ENCODE measurements around the gene CCS. TPM values are rescaled to one million over a fixed set of nuclear protein-coding genes. Genes with fewer than 3 reads are reported as not detected.

CCS gene
- total RNA-seq, 1 donor from 2014 or later = 40.5 TPM

DNA sequence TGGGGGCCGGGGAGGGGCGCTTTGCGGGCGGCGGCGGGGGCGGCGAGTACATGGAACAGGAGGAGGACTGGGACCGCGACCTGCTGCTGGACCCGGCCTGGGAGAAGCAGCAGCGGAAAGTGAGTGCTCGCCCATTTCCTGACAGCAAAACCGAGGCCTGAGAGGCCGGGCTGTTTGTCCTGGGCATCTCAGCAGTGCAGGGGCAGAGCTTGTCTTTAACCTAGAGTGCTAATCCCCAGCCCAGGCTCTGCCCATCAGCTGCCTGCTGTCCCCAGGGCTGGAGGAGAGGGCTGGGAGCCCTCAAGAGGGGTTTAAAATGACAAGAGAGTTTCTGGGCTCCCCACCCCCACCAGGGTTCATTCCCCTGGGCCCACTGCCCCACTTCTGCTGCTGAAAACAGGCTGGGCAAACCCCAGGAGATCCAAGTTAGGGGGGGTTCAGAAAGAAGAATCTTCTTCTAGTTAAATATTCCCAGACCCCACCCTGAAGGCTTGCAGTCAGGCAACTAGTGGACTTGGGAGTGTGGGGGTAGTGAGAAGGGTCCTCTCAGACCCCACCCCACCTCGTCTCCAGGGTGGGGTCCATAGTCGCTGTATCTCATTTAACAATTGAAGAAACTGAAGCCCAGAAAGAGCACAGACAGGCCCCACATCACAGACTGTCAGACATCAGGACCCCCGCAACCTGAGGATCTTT lies 45.9 kb upstream of the CCS start:
- Histone ChIP-seq H3K27ac (no peak overlapping the region), H3K36me3 (peaks cover 14% of the 10 kb centered on the region), H3K4me1 (peaks cover 39% of the 10 kb centered on the region), H3K9me3 (no peaks in the 10 kb centered on the region), H3K4me3 (peak overlapping the region; percentile 81), H3K27me3 (ENCODE audit: low read depth) (no peaks in the 10 kb centered on the region)
- DNase-seq (no peak), ATAC-seq (no peak)
- intact Hi-C loops (cut with DNase I) = no loop called here
- TF ChIP-seq, protein P1, sequence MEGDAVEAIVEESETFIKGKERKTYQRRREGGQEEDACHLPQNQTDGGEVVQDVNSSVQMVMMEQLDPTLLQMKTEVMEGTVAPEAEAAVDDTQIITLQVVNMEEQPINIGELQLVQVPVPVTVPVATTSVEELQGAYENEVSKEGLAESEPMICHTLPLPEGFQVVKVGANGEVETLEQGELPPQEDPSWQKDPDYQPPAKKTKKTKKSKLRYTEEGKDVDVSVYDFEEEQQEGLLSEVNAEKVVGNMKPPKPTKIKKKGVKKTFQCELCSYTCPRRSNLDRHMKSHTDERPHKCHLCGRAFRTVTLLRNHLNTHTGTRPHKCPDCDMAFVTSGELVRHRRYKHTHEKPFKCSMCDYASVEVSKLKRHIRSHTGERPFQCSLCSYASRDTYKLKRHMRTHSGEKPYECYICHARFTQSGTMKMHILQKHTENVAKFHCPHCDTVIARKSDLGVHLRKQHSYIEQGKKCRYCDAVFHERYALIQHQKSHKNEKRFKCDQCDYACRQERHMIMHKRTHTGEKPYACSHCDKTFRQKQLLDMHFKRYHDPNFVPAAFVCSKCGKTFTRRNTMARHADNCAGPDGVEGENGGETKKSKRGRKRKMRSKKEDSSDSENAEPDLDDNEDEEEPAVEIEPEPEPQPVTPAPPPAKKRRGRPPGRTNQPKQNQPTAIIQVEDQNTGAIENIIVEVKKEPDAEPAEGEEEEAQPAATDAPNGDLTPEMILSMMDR (IDR thresholded peaks at IDR 0.05) = no peak

DNA sequence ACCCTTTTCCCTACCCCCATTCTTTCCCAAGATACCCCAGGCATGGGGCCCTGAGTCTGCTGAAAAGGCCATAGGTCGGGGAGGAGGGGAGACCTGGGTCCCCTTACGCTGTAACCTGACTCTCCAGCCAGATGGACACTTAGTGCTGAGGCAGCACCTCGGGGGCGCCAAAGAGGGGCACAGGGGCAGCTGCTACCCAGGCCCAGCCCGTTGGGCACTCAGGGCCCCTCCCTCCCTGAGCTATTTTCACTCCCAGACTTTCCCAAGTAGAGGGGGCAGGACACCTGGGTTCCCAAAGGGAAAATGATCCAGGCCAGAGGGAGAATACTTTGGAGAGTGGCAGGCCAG lies 45.3 kb upstream of the CCS start:
- Histone ChIP-seq H3K27ac (no peak overlapping the region), H3K27me3 (ENCODE audit: low read depth) (no peaks in the 10 kb centered on the region), H3K4me1 (peaks cover 34% of the 10 kb centered on the region), H3K36me3 (peaks cover 10% of the 10 kb centered on the region), H3K9me3 (no peaks in the 10 kb centered on the region), H3K4me3 (no peak overlapping the region)
- ATAC-seq (no peak), DNase-seq (no peak)
- intact Hi-C loops (cut with DNase I) = no loop called here
- TF ChIP-seq, protein P1 (IDR thresholded peaks at IDR 0.05) = no peak

DNA sequence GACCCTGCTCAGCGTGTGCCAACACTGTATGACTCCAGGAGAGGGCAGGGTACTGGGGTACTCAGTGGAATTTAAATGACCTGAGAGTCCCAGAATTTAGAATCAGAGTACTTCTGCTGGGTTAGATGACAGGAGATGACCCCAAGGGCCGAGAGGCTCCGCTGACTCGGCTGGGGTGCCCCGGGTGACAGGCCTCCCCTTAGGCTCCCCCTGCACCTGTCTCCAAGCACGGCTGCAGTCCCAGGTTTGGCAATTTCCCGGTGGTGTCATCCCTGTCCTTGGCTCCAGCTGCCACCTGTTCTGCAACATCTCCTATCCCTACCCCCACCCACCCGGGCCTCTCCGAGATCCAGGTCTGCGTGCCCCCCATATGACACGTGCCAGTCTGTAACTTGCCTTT lies 44.9 kb upstream of the CCS start:
- Histone ChIP-seq H3K27me3 (ENCODE audit: low read depth) (no peaks in the 10 kb centered on the region), H3K9me3 (no peaks in the 10 kb centered on the region), H3K4me3 (no peak overlapping the region), H3K4me1 (peaks cover 32% of the 10 kb centered on the region), H3K36me3 (peaks cover 6% of the 10 kb centered on the region), H3K27ac (no peak overlapping the region)
- intact Hi-C loops (cut with DNase I) = no loop called here
- no peak for ATAC-seq
- DNase-seq = no peak
- TF ChIP-seq, protein P1 (IDR thresholded peaks at IDR 0.05) = no peak

DNA sequence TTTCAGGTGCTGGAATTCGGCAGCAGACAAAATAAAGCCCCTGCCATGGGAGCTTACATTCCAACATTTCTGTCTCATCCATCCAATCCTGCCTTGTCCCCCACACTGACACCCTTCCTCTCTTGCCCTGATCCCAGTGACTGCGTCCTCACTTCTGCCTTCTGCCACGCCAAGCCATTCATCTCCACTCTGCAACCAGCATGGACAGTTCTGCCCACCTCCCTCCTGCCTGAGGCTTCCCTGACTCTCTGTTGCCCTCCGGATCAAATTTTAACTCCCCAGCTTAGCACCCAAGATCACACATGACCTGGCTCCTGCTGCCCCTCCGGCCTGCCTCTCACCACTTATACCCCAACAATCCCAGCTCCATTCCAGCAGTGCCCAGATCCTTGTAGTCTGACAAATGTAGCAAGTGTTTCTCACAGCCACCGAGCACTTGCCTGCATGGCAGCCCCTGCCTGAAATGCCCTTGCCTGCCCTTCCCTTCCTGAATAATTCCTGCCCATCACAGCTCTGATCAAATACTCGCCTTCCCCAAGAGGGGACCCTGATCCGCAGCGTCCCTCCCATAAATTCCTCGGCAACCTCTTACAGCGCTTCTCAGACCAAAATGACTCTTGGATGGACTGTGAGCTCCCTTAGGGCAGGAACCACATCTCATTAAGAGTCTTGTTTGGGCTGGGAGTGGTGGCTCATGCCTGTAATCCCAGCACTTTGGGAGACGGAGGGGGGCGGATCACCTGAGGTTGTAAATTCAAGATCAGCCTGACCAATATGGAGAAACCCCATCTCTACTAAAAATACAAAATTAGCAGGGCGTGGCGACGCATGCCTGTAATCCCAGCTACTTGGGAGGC lies 44.0 kb upstream of the CCS start:
- Histone ChIP-seq H3K36me3 (no peaks in the 10 kb centered on the region), H3K27me3 (ENCODE audit: low read depth) (no peaks in the 10 kb centered on the region), H3K27ac (no peak overlapping the region), H3K9me3 (no peaks in the 10 kb centered on the region), H3K4me1 (peaks cover 23% of the 10 kb centered on the region), H3K4me3 (no peak overlapping the region)
- TF ChIP-seq, protein P1 (IDR thresholded peaks at IDR 0.05) = no peak
- DNase-seq (no peak), ATAC-seq (no peak)
- intact Hi-C loops (cut with DNase I) = no loop called here

DNA sequence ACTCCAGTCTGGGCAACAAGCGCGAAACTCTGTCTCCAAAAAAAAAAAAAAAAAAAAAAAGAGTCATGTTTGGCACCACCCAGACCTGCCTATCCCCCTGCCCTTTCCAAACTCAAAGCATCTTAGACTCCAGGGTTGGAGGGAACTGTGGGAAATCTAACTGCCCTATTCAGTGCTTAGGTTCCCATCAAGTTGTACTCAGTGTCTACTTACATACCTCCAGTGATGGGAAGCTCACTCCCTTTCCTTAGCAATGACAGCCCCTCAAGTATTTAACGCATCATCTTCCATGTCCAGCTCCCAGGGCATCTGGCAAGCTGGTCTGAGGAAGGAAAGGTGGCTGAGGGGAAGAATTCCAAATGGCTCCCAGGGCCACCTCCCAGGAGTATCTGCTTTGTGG lies 43.3 kb upstream of the CCS start:
- ATAC-seq = no peak
- Histone ChIP-seq H3K27ac (no peak overlapping the region), H3K4me1 (peaks cover 16% of the 10 kb centered on the region), H3K36me3 (no peaks in the 10 kb centered on the region), H3K9me3 (no peaks in the 10 kb centered on the region), H3K27me3 (ENCODE audit: low read depth) (no peaks in the 10 kb centered on the region), H3K4me3 (no peak overlapping the region)
- intact Hi-C loops (cut with DNase I) = no loop called here
- no peak for DNase-seq
- TF ChIP-seq, protein P1 (IDR thresholded peaks at IDR 0.05) = no peak
